GM12891 (cell line): ENCODE measurements around the gene NAV2.

Experiments
- DNase-seq: peaks from one replicate; pipeline ENCODE4 v3.0.0; 2011; ENCODE audit warnings: low spot score; ENCODE audit not compliant: insufficient read length
- FAIRE-seq: peaks from 2 replicates; lab custom pipeline; 2011; peaks lifted over from hg19 to GRCh38; lab: Jason Lieb, UNC
- PAX5 ChIP-seq: IDR thresholded peaks from 2 replicates; pipeline ENCODE4 v1.6.1; 2011; ENCODE audit warnings: low read length, moderate library complexity, mild to moderate bottlenecking; ENCODE audit not compliant: insufficient read depth, severe bottlenecking
- POLR2A ChIP-seq: IDR thresholded peaks from 2 replicates; pipeline ENCODE4 v1.6.1; 2011; ENCODE audit warnings: low read depth, low read length, control low read depth
- POLR2AphosphoS5 ChIP-seq: IDR thresholded peaks from 2 replicates; pipeline ENCODE4 v1.6.1; 2011; ENCODE audit warnings: low read depth, low read length, control low read depth
- POU2F2 ChIP-seq: IDR thresholded peaks from 2 replicates; pipeline ENCODE4 v1.6.1; 2011; ENCODE audit warnings: low read depth, mild to moderate bottlenecking, control low read depth, low read length, moderate library complexity
- SPI1 ChIP-seq: IDR thresholded peaks from 2 replicates; pipeline ENCODE4 v1.6.1; 2011; ENCODE audit warnings: low read depth, low read length, control low read depth
- TAF1 ChIP-seq: IDR thresholded peaks from 2 replicates; pipeline ENCODE4 v1.6.1; 2011; ENCODE audit warnings: low read depth, low read length, control low read depth

Gene NAV2

GRCh38 chr11:19819148-19819547 lies 106.5 kb downstream of the NAV2 start:
- TF ChIP-seq PAX5 (no peak), POLR2AphosphoS5 (no peak), TAF1 (no peak), POU2F2 (no peak), POLR2A (no peak), SPI1 (no peak)
- no peak for DNase-seq
- no peak for FAIRE-seq

DNA sequence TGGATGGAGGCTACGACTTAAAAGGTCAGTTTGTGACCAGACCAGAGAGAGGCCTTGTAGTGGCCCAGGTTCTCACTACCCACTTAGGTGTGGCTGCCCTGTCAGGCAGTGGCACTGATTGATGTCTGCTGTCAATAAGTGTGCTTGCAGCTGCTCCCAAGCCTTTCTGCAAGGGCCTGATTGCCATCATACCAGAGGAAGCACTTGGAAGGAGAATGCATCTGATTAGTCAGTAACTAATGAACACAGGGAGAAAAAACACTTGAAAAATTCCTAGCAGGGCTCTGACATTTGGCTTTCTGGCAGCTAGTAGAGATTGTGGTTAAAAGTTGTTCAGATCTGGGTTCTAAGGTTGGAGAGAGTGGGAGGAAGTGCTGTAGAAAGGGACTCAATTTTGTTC lies 107.5 kb downstream of the NAV2 start:
- no peak for FAIRE-seq
- TF ChIP-seq TAF1 (no peak), POLR2AphosphoS5 (no peak), POLR2A (no peak), POU2F2 (no peak), PAX5 (no peak)
- no peak for DNase-seq

GRCh38 chr11:19821412-19821875 lies 108.8 kb downstream of the NAV2 start:
- no peak for FAIRE-seq
- no peak for DNase-seq

GRCh38 chr11:19821993-19822392 lies 109.4 kb downstream of the NAV2 start:
- FAIRE-seq (no peak), DNase-seq (no peak)
- TF ChIP-seq POLR2A = no peak
- TF ChIP-seq PAX5 = no peak
- no peak for TF ChIP-seq POU2F2
- no peak for TF ChIP-seq TAF1
- no peak for TF ChIP-seq SPI1
- TF ChIP-seq POLR2AphosphoS5 = no peak

More at GRCh38 chr11:19821412-19821875, 108.8 kb downstream of the NAV2 start:
- TF ChIP-seq SPI1 (no peak), PAX5 (no peak), POU2F2 (no peak), TAF1 (no peak), POLR2AphosphoS5 (no peak), POLR2A (no peak)

GRCh38 chr11:19822531-19822930 lies 109.9 kb downstream of the NAV2 start:
- TF ChIP-seq PAX5 (no peak), SPI1 (no peak), POU2F2 (no peak)
- no peak for FAIRE-seq
- no peak for DNase-seq

DNA sequence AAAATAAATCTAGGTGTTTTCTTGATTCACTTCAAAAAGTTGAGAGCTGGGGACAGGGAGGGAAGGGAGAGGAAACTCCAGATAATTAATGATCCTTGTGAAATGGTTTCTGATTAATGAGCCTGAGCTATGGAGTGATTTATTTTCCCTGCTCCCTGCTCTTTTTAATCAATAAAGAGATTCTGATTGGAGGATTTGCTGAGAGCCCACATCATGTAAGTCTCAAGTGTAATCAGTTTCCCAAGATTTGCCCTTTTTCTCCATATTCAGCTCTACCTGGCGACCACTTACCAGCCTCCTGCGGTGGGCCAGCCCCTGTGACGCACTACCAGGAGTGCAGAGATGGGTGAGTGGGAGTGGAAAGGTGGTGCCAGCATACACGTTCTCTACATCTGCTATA lies 114.0 kb downstream of the NAV2 start:
- TF ChIP-seq PAX5 (no peak), POU2F2 (no peak), POLR2AphosphoS5 (no peak), SPI1 (no peak), TAF1 (no peak), POLR2A (no peak)
- no peak for DNase-seq
- no peak for FAIRE-seq

GRCh38 chr11:19827399-19828135 lies 114.9 kb downstream of the NAV2 start:
- no peak for TF ChIP-seq POU2F2
- no peak for TF ChIP-seq PAX5
- no peak for TF ChIP-seq SPI1
- TF ChIP-seq POLR2AphosphoS5 = no peak
- TF ChIP-seq POLR2A = no peak
- no peak for TF ChIP-seq TAF1
- no peak for DNase-seq
- FAIRE-seq = no peak

GRCh38 chr11:19828382-19829108 lies 115.9 kb downstream of the NAV2 start:
- DNase-seq (no peak), FAIRE-seq (peak; percentile 5)
- TF ChIP-seq SPI1 = no peak
- peak; percentile 84 for TF ChIP-seq PAX5
- no peak for TF ChIP-seq POU2F2
- no peak for TF ChIP-seq TAF1
- no peak for TF ChIP-seq POLR2A

GRCh38 chr11:19829109-19829837 lies 116.6 kb downstream of the NAV2 start:
- no peak for FAIRE-seq
- no peak for DNase-seq
- no peak for TF ChIP-seq SPI1
- TF ChIP-seq TAF1 = no peak
- no peak for TF ChIP-seq POLR2A
- TF ChIP-seq POLR2AphosphoS5 = no peak
- TF ChIP-seq PAX5 = no peak
- TF ChIP-seq POU2F2 = no peak
